Stimulated activated CD8-positive, alpha-beta memory T cell treated with anti-CD3 and anti-CD28 coated beads, Interleukin-12 subunit alpha, Interleukin-12 subunit beta, amount 100 ng/mL, for 1 hour (primary cell): Measurements from ENCODE around the gene ATP5MK.
"Not testable (repeated sequence)": the region's sequence is repeated elsewhere in the genome, so short reads cannot be mapped to it uniquely, and the experiment has no call there.

Experiments
- DNase-seq: peaks from one replicate; pipeline ENCODE4 v3.0.0-alpha.2; 2020; ENCODE audit warnings: low read depth

Gene ATP5MK

DNA sequence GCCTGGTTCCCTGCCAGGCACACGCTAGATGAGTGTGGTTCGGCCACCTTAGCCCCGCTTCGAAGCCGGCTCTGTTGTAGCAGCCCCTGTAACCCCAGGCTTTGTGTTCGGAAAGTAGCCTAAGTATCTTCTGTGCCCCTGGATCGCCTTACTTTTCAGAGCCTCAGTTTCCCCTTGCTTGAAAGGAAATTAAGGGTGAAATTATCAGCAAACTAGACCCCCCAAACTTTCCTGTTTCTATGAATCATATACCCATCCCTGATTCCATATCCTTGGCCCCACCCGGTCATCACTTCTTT is 463 bp upstream of the ATP5MK start:
- no peak for DNase-seq

DNA sequence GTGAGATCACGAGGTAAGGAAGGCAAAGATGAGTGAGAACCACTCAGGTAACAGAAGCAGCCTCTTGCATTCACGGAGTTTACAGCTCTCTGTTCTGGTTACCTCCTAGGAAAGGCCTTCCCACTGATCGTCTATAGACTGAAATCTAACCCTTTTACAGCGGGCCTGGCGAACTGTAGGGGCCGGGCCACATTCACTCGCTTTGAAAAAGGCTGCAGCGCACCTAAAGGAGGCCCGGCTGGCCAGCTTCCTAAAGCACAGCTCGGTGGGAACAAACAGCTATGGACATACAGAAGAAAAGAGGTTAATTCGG is 565 bp downstream of the ATP5MK start:
- DNase-seq = no peak

DNA sequence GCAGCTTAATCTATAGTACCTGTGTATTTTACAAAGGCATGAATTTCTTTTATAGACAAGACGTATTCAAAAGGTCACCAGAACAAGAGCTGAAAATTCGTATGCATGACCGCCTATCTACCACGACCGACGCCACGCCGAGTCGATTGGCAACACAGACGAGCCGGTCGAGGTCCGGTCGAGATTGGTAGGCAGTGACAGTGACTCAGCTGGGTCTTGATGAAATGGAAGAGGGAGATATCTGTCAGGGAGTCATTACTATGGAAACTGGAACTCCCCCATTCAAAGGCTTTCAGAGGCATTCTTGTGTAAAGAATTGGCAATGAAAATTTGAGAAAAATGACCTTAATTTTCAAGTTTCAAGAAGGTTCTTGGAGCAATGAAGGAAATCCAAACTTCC is 2.1 kb downstream of the ATP5MK start:
- no peak for DNase-seq

DNA sequence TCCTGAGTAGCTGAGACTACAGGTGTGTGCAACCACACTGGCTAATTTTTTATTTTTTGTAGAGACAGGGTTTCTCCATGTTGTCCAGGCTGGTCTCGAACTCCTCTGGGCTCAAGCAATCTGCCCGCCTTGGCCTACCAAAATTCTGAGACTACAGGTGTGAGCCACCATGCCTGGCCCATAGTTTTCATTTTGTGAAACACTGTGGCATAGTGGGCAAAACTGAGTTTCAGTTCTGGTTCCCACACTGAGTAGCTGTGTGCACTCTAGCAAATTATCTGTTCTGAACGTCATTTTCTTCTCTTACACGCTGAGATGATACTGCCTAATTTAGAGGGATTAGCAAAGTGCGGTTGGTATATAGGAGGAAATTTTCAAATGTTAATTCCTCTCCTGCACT is 13.5 kb downstream of the ATP5MK start:
- DNase-seq = no peak

DNA sequence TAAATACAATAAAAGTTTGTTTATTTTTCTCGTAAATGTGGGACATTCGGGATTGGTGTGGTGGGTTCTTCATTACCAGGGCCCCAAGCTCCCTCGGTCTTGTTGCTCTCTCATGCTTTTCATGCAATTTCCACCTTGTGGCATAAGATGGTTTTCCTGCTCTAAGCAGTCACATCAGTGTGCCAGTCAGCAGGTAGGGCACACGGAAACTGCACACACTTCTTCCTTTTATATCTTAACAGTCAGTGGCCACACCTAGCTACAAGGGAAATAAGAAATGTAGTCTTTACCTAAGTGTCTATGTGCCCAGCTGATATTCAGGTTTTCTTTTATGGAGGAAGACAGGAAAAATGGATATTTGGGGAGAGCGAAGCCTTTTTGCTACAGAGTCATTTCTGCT is 22.0 kb downstream of the ATP5MK start:
- no peak for DNase-seq

DNA sequence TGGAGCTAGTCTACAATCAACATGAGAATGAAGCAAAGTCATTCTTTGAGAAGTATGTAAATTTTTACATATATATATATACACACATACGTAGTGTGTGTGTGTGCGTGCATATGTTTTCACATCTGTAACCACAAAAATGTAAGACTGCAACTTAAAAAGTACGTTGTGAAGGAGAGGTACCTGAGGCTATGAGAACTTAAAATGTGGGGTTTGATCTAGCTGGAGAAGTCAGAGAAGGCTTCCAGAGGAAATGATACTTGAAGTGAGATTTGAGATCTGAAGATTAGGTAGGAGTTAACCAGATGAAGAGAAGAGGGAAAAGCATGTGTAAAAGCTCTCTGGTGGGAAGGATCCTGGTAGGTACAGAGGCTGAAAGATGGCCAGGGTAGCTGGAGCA is 22.7 kb downstream of the ATP5MK start:
- no peak for DNase-seq

DNA sequence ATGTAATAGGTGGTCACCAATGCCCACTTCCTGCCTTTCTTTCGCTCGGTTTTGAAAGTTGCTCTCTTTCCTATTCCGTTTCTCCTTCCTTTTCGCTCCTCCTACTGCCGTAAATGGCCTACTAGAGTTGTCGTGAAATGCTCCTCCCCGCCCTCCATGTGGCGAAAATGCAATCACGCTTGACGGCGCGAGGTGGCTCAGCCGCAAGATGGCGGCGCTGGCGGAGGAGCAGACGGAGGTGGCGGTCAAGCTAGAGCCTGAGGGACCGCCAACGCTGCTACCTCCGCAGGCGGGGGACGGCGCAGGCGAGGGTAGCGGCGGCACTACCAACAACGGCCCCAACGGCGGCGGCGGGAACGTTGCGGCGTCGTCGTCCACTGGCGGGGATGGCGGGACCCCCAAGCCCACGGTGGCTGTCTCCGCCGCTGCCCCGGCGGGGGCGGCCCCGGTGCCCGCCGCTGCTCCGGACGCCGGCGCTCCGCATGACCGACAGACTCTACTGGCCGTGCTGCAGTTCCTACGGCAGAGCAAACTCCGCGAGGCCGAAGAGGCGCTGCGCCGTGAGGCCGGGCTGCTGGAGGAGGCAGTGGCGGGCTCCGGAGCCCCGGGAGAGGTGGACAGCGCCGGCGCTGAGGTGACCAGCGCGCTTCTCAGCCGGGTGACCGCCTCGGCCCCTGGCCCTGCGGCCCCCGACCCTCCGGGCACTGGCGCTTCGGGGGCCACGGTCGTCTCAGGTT is 28.3 kb downstream of the ATP5MK start, which contains the start of gene TAF5:
Gene TAF5 (plus strand): TSS at position 195 of the 737 bp plus-strand sequence. CDS start 14 bp downstream, at position 209.
- peak; percentile 86 for DNase-seq

DNA sequence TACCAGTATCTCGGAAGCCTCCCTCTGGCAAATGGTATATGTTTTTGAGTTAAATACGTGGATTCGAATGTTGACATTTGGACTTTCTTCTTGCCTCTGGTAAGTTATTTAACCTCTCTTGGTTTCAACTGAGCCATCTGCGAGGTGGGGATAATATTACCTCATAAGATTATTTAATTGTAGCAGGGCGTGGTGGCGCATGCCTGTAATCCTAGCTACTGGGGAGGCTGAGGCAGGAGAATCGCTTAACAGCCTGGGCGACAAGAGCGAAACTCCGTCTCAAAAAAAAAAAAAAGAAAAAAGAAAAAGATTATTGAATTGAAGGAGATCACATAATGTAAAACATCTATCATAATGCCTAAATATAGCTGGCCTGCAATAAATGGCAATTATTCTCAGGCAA is 28.9 kb downstream of the ATP5MK start:
- no peak for DNase-seq

DNA sequence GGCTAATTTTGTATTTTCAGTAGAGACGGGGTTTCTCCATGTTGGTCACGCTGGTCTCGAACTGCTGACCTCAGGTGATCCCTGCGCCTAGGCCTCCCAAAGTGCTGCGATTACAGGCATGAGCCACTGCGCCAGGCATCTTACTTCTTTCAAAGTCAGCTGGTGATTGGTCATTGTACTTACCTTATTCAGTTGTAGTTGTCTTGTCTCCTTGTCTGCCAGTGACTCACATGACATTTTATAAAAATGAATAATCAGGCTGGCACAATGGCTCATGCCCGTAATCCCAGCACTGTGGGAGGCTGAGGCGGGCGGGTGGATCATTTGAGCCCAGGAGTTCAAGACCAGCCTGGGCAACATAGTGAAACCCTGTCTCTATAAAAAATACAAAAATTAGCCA is 35.5 kb downstream of the ATP5MK start:
- DNase-seq = not testable (repeated sequence)

DNA sequence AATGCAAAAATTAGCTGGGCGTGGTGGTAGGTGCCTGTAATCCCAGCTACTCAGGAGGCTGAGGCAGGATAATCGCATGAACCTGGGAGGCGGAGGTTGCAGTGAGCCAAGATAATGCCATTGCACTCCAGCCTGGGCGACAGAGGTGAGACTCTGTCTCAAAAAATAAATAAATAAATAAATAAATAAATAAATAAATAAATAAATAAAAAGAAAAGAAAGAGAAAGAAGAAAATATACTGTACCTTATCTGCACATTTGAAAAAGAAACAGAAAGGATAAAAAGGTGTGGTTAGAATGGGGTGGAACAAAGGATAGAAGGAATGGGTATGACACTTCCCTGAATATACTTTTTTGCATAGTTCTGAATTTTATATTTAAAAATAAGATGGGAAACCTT is 36.8 kb downstream of the ATP5MK start:
- DNase-seq = not testable (repeated sequence)

DNA sequence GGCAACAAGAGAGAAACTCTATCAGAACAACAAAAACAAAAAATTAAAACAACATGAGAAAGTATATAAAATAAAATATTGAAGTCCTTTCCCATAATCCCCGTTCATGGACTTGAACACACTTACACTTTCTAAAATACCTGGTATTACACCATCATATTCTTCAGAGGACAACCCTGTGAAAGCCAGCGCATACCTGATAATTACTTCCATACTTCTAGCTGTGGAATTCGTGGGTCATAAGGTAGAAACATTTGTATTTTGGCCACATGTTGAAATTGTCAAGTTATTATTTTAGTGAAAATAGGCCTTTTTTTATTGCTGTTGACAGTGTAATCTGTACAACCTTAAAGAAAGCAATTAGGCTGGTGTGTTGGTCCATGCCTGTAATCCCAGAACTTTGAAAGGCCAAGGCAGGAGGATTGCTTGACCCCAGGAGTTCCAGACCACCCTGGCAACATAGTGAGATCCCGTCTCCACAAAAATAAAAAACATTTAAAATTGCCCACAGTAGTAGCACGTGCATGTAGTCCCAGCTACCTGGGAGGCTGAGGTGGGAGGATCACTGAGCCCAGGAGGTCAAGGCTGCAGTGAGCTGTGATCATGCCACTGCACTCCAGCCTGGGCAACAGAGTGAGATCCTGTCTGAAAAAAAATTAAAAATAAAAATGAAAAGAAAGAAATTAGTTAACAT is 40.2 kb downstream of the ATP5MK start:
- DNase-seq = no peak

DNA sequence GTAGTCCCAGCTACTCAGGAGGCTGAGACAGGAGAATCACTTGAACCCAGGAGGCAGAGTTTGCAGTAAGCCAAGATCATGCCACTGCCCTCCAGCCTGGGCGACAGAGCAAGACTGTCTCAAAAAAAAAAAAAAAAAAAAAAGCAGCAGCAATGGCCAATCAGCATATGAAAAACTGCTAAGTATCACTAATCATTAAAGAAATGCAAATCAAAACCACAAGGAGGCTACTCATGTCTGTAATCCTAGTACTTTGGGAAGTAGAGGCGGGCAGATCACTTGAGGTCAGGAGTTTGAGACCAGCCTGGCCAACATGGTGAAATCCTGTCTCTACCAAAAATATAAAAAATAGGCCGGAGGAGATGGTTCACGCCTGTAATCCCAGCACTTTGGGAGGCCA is 41.7 kb downstream of the ATP5MK start:
- DNase-seq = not testable (repeated sequence)

DNA sequence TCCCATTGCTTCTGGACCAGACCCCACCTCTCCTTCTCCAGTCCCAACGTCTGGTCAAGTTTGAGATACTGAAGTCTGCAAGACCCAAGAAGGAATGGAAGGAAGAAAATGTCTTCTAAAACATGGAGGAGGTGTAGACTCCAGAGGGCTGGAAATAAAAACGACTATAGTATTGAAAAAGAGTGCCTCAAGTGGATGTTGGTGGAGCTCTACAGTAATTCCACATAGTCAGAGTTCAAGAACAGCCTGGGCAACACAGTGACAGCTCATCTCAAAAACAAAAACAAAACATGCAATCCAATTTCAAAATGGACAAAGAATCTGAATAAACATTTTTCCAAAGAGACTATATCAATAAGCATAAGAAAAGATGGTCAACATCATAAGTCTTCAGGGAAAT is 43.0 kb downstream of the ATP5MK start:
- DNase-seq = no peak

DNA sequence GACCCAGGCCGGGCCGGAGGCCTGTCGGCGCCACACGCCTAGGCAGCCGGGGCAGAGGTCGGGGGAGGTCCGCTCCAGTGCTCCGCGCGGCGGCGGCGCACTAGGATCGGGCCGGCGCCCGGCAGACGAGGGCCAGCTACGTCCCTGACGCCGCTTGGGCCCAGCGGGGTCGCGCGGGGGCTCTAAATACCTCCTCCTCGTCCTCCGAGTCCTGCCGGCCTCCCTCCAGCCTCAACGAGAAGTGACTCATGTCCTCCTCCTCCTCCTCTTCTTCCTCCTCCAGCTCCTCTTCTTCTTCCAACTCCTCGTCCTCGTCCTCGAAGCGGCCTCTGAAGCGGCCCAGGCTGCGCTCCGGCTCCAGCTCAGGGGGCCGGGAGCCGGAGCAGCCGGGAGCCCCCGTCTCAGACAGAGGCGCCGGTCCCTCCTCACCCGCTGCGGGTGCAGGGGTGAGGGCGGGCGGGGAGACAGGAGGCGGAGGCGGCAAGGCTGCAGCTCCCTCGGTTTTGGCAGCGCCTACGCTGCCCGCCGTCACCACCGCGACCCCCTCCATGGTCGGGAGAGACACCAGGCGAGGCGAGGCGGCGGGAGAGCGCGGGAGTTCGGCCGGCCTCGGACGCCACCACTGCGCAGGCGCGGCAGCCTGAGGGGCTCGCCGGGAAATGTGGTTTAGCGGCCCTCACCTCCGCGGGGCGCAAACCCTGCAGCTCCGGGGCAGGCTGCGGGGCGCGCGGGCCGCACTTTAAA is 45.6 kb downstream of the ATP5MK start, which contains the start of gene PCGF6:
Gene PCGF6 (minus strand): TSS at position 624 of the 744 bp plus-strand sequence. CDS start 74 bp downstream, at position 550.
- DNase-seq = peak; percentile 46

DNA sequence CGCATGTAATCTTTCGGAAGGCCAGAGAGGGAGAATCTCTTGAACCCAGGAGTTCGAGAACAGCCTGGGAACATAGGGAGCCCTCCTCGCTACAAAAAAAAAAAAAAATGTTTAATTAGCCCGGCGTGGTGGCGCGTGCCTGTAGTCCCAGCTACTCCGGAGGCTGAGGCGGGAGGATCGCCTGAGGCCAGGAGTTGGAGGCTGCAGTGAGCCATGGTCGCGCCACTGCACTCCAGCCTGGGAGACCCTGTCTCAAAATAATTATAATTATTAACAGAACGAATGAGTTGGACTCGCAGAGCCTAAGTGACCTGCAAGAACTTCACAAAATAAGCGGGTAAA is 46.1 kb downstream of the ATP5MK start:
- no peak for DNase-seq
